Smooth muscle cell (in vitro differentiated cells): ENCODE measurements around the gene PRKCE. TPM values are rescaled to one million over a fixed set of nuclear protein-coding genes. Genes with fewer than 3 reads are reported as not detected.

Source experiments
- DNase-seq: peaks from one replicate; lab custom pipeline; 2025; ENCODE audit not compliant: unreplicated experiment; lab: John Stamatoyannopoulos, UW
- H2AFZ ChIP-seq: fragments of 200-600 bp; sonication (generic); 2 replicates; pipeline ENCODE4 v1.6.0; 2016; ENCODE audit warnings: antibody characterized with exemption, low read depth, mild to moderate bottlenecking
- H3F3A ChIP-seq: fragments of 200-600 bp; sonication (generic); 2 replicates; pipeline ENCODE4 v1.6.0; 2017; ENCODE audit warnings: antibody characterized with exemption, low read depth
- H3K27ac ChIP-seq: fragments of 200-600 bp; sonication (generic); 2 replicates; pipeline ENCODE4 v1.5.1; 2016; ENCODE audit warnings: low read depth, mild to moderate bottlenecking
- H3K27me3 ChIP-seq: fragments of 200-600 bp; sonication (generic); 2 replicates; pipeline ENCODE4 v1.6.1; 2016; ENCODE audit warnings: low read depth, mild to moderate bottlenecking
- H3K36me3 ChIP-seq: fragments of 200-600 bp; sonication (generic); 2 replicates; pipeline ENCODE4 v1.5.1; 2016; ENCODE audit warnings: low read depth
- H3K4me1 ChIP-seq: fragments of 200-600 bp; sonication (generic); 2 replicates; pipeline ENCODE4 v1.5.1; 2016; ENCODE audit warnings: low read depth
- H3K4me2 ChIP-seq: fragments of 200-600 bp; sonication (generic); 2 replicates; pipeline ENCODE4 v1.6.0; 2016; ENCODE audit warnings: mild to moderate bottlenecking
- H3K4me3 ChIP-seq: fragments of 200-600 bp; sonication (generic); 2 replicates; pipeline ENCODE4 v1.5.1; 2016; ENCODE audit warnings: mild to moderate bottlenecking
- H3K79me2 ChIP-seq: fragments of 200-600 bp; sonication (generic); 2 replicates; pipeline ENCODE4 v1.6.0; 2016; ENCODE audit warnings: low read depth, mild to moderate bottlenecking
- H3K9ac ChIP-seq: fragments of 200-600 bp; sonication (generic); 2 replicates; pipeline ENCODE4 v1.6.0; 2016; ENCODE audit warnings: low read depth
- H3K9me3 ChIP-seq: fragments of 200-600 bp; sonication (generic); replicated peaks from 2 replicates; pipeline ENCODE4 v1.5.1; 2016; ENCODE audit warnings: low read depth
- H4K20me1 ChIP-seq: fragments of 200-600 bp; sonication (generic); 2 replicates; pipeline ENCODE4 v1.6.0; 2016; ENCODE audit warnings: low read depth
- CTCF ChIP-seq: fragments of 200-600 bp; sonication (generic); IDR thresholded peaks from 2 replicates; pipeline ENCODE4 v1.5.1; 2017; ENCODE audit warnings: borderline replicate concordance, mild to moderate bottlenecking, antibody characterized with exemption; ENCODE audit not compliant: insufficient read depth, poor library complexity, severe bottlenecking
- WGBS: methylation state at CpG from one replicate; pipeline ENCODE4 v1.1.7; 2016; ENCODE audit warnings: low lambda C conversion rate; 5-methylcytosine and 5-hydroxymethylcytosine counted together
- polyA plus RNA-seq: library from polyadenylated mRNA; unstranded; fragments of >200 nt; fragmentation: Nextera tagmentation; extraction: Ambion mirVana; gene quantifications from 2 replicates; pipeline ENCODE4 v1.2.1, GENCODE V29; 2016
- total RNA-seq: library from RNA; depleted of rRNA; stranded (reverse); fragments of >200 nt; gene quantifications from 2 replicates; pipeline ENCODE4 v1.2.3, GENCODE V29; 2014

PRKCE gene
- total and polyA plus RNA-seq, 2 experiments from 2014 or later, result 20.6 to 29.1 TPM

GRCh38 chr2:46164529-46165301 lies 513.2 kb downstream of the PRKCE start:
- Histone ChIP-seq H3K4me1 (peaks cover 13% of the 10 kb centered on the region), H3K9me3 (no peaks in the 10 kb centered on the region), H3F3A (peaks cover 16% of the 10 kb centered on the region), H3K36me3 (no peaks in the 10 kb centered on the region), H4K20me1 (no peaks in the 10 kb centered on the region), H3K79me2 (no peaks in the 10 kb centered on the region), H3K4me3 (no peak overlapping the region), H3K27me3 (no peaks in the 10 kb centered on the region), H3K9ac (no peak overlapping the region), H3K4me2 (peak overlapping the region; percentile 71), H2AFZ (no peak overlapping the region), H3K27ac (peak overlapping the region; percentile 85)
- 45% methylated on average over 10 of the region's 10 CpGs for WGBS
- TF ChIP-seq CTCF, result no peak
- no peak for DNase-seq

GRCh38 chr2:46165916-46166315 lies 514.4 kb downstream of the PRKCE start:
- H3K9me3 ChIP-seq, result no peaks in the 10 kb centered on the region
- no peak overlapping the region for H2AFZ ChIP-seq
- H3K36me3 ChIP-seq, result no peaks in the 10 kb centered on the region
- no peaks in the 10 kb centered on the region for H3K79me2 ChIP-seq
- no peaks in the 10 kb centered on the region for H4K20me1 ChIP-seq
- WGBS, result 99% methylated on average over 9 of the region's 9 CpGs
- no peak for DNase-seq
- no peak overlapping the region for H3K4me3 ChIP-seq
- TF ChIP-seq CTCF, result no peak
- no peak overlapping the region for H3K4me2 ChIP-seq
- H3K27me3 ChIP-seq, result no peaks in the 10 kb centered on the region
- H3K4me1 ChIP-seq, result peaks cover 25% of the 10 kb centered on the region
- H3K27ac ChIP-seq, result peak overlapping the region; percentile 85
- no peak overlapping the region for H3K9ac ChIP-seq
- peaks cover 28% of the 10 kb centered on the region for H3F3A ChIP-seq

GRCh38 chr2:46167406-46167805 lies 515.9 kb downstream of the PRKCE start:
- Histone ChIP-seq H3K27me3 (no peaks in the 10 kb centered on the region), H3K4me2 (no peak overlapping the region), H3K4me3 (no peak overlapping the region), H2AFZ (no peak overlapping the region), H3K4me1 (peaks cover 34% of the 10 kb centered on the region), H3F3A (peaks cover 32% of the 10 kb centered on the region), H3K79me2 (no peaks in the 10 kb centered on the region), H4K20me1 (no peaks in the 10 kb centered on the region), H3K9ac (no peak overlapping the region), H3K36me3 (no peaks in the 10 kb centered on the region), H3K9me3 (no peaks in the 10 kb centered on the region), H3K27ac (no peak overlapping the region)
- 93% methylated on average over 9 of the region's 9 CpGs for WGBS
- TF ChIP-seq CTCF, result no peak
- no peak for DNase-seq

- peaks cover 34% of the 10 kb centered on the region for H3K4me1 ChIP-seq
- H2AFZ ChIP-seq, result no peak overlapping the region
- H3K4me2 ChIP-seq, result no peak overlapping the region
- H4K20me1 ChIP-seq, result no peaks in the 10 kb centered on the region
- no peak for TF ChIP-seq CTCF
- H3K9ac ChIP-seq, result no peak overlapping the region
- no peak overlapping the region for H3K4me3 ChIP-seq
- no peaks in the 10 kb centered on the region for H3K9me3 ChIP-seq
- peak overlapping the region; percentile 24 for H3K27ac ChIP-seq
- DNase-seq, result no peak
- H3K36me3 ChIP-seq, result no peaks in the 10 kb centered on the region
- no peaks in the 10 kb centered on the region for H3K79me2 ChIP-seq
- H3K27me3 ChIP-seq, result no peaks in the 10 kb centered on the region
- peaks cover 34% of the 10 kb centered on the region for H3F3A ChIP-seq
- 69% methylated on average over 3 of the region's 3 CpGs for WGBS
Observed at GRCh38 chr2:46167924-46168323, 516.4 kb downstream of the PRKCE start.
